K562 (cell line): ENCODE data around the gene TBL1Y. TPM values are rescaled to one million over a fixed set of nuclear protein-coding genes. Genes with fewer than 3 reads are reported as not detected.

Experiments
- ATAC-seq: fragments of 200-7000 bp; cut with Tn5 transposase; 3 replicates; pipeline ENCODE4 v1.9.1; 2020; ENCODE audit warnings: moderate library complexity
- BruUV-seq: library from RNA; stranded (reverse); fragments of 400-500 nt; replicated peaks from 2 replicates; lab custom pipeline; 2021; lab: Mats Ljungman, UMichigan
- CTCF ChIA-PET: fragments of 300-600 bp; formaldehyde crosslinking; extraction: SDS; loops from one replicate; lab custom pipeline; 2021; ENCODE audit warnings: low intra/inter-chr PET ratio; lab: Yijun Ruan, JAX
- POLR2A ChIA-PET: fragments of 300-600, 350-650 bp; sonication (Branson Sonifier 250); formaldehyde crosslinking; extraction: SDS; loops from one replicate; lab custom pipeline; 2021; ENCODE audit warnings: antibody characterized with exemption, inconsistent platforms; lab: Yijun Ruan, JAX
- DNase-seq, 4 experiments: peaks; one replicate each; pipeline versions ENCODE4 v3.0.0 to v3.0.0-alpha.2; 2011 to 2018; ENCODE audit warnings: low spot score in 3 of 4, mixed read lengths in 3 of 4; ENCODE audit errors: extremely low read depth in 1 of 4
- FAIRE-seq: peaks from 2 replicates; lab custom pipeline; 2011; peaks lifted over from hg19 to GRCh38; lab: Jason Lieb, UNC
- H2AFZ ChIP-seq: 2 replicates; pipeline ENCODE4 v1.6.0; 2011; ENCODE audit warnings: low read depth, low read length, control low read depth, inconsistent platforms
- H3K27ac ChIP-seq: fragments of 200-600 bp; 3 replicates; pipeline ENCODE4 v1.8.0; 2011; ENCODE audit warnings: low read depth, mild to moderate bottlenecking, control low read depth, inconsistent platforms, low read length, moderate library complexity, mixed read lengths; ENCODE audit errors: extremely low read depth
- H3K27me3 ChIP-seq, 2 experiments: fragments of 300-600 bp in 1 of 2; 2 replicates in 1 of 2; 3 replicates in 1 of 2; pipeline versions ENCODE4 v1.6.0 to v1.8.0; 2011; ENCODE audit warnings: inconsistent platforms in 2 of 2, low read length in 2 of 2, mild to moderate bottlenecking in 1 of 2, mixed read lengths in 1 of 2, moderate library complexity in 1 of 2; ENCODE audit not compliant: control insufficient read depth in 2 of 2, insufficient read depth in 2 of 2
- H3K36me3 ChIP-seq: fragments of 300-600 bp; 3 replicates; pipeline ENCODE4 v1.8.0; 2011; ENCODE audit warnings: mild to moderate bottlenecking, low read length, inconsistent platforms; ENCODE audit not compliant: control insufficient read depth, insufficient read depth
- H3K4me1 ChIP-seq, 2 experiments: fragments of 200-600 bp in 1 of 2; replicated peaks in 1 of 2; 2 replicates in 1 of 2; 3 replicates in 1 of 2; pipeline versions ENCODE4 v1.5.1 to v1.8.0; 2011; ENCODE audit warnings: inconsistent platforms in 2 of 2, low read length in 2 of 2, mild to moderate bottlenecking in 1 of 2, mixed read lengths in 1 of 2, moderate library complexity in 1 of 2; ENCODE audit not compliant: control insufficient read depth in 2 of 2, insufficient read depth in 2 of 2
- H3K4me2 ChIP-seq: 2 replicates; pipeline ENCODE4 v1.6.1; 2011; ENCODE audit warnings: low read length, control low read depth, inconsistent platforms, mixed read lengths; ENCODE audit not compliant: insufficient read depth
- H3K4me3 ChIP-seq: fragments of 200-600 bp; sonication (generic), shearing (Covaris generic); 2 replicates; pipeline ENCODE4 v1.5.1; 2016; ENCODE audit warnings: control low read depth, inconsistent platforms
- H3K79me2 ChIP-seq: fragments of 200-600 bp; 3 replicates; pipeline ENCODE4 v1.8.0; 2011; ENCODE audit warnings: low read length, inconsistent platforms; ENCODE audit not compliant: control insufficient read depth, insufficient read depth
- H3K9ac ChIP-seq, 2 experiments: 2 replicates each; pipeline versions ENCODE4 v1.6.0 to v1.6.1; 2011; ENCODE audit warnings: low read depth in 2 of 2, low read length in 2 of 2, control low read depth in 1 of 2, inconsistent platforms in 1 of 2, mild to moderate bottlenecking in 1 of 2, mixed read lengths in 1 of 2; ENCODE audit not compliant: insufficient read depth in 1 of 2
- H3K9me1 ChIP-seq: one replicate; pipeline ENCODE4 v1.6.0; 2011; ENCODE audit warnings: inconsistent platforms, mild to moderate bottlenecking, low read length, moderate library complexity; ENCODE audit not compliant: control insufficient read depth, insufficient read depth
- H3K9me3 ChIP-seq: replicated peaks from 2 replicates; pipeline ENCODE4 v1.5.1; 2011; ENCODE audit warnings: low read depth, low read length, inconsistent platforms; ENCODE audit not compliant: control insufficient read depth, insufficient read depth
- H4K20me1 ChIP-seq: replicated peaks from 2 replicates; pipeline ENCODE4 v1.6.1; 2011; ENCODE audit warnings: low read length, inconsistent platforms, mixed read lengths; ENCODE audit not compliant: control insufficient read depth, insufficient read depth
- ELF1 ChIP-seq: fragments of 200-800 bp; sonication (Bioruptor generic); IDR thresholded peaks from 2 replicates; pipeline ENCODE4 v1.6.1; 2016; ENCODE audit warnings: missing genetic modification characterization, missing compliant biosample characterization
- HDAC6 ChIP-seq: IDR thresholded peaks from 2 replicates; pipeline ENCODE4 v1.6.1; 2012; ENCODE audit warnings: low read depth, mild to moderate bottlenecking, control low read depth, inconsistent platforms, low read length, moderate library complexity
- HOMEZ ChIP-seq: fragments of 250-450 bp; sonication (Bioruptor Pico); IDR thresholded peaks from 2 replicates; pipeline ENCODE4 v1.4.0; 2020; ENCODE audit warnings: mild to moderate bottlenecking, moderate library complexity
- NELFE ChIP-seq: IDR thresholded peaks from 2 replicates; pipeline ENCODE4 v1.6.1; 2011; ENCODE audit warnings: mild to moderate bottlenecking; ENCODE audit not compliant: insufficient read depth, insufficient read length
- NFATC3 ChIP-seq: fragments of 450-650 bp; IDR thresholded peaks from 2 replicates; pipeline ENCODE4 v1.6.1; 2017; ENCODE audit warnings: mild to moderate bottlenecking
- POLR2AphosphoS5 ChIP-seq: IDR thresholded peaks from 2 replicates; pipeline ENCODE4 v1.6.1; 2011; ENCODE audit warnings: mild to moderate bottlenecking, low read depth, low read length, moderate library complexity; ENCODE audit not compliant: control insufficient read depth, insufficient read depth
- PRPF4 ChIP-seq: fragments of 200-400 bp; formaldehyde crosslinking; IDR thresholded peaks from one replicate; pipeline ENCODE4 v1.6.1; 2017; ENCODE audit warnings: low read length, low read depth, mild to moderate bottlenecking; ENCODE audit not compliant: insufficient read depth, poor library complexity, severe bottlenecking
- RERE ChIP-seq: sonication (generic); formaldehyde crosslinking; IDR thresholded peaks from 2 replicates; pipeline ENCODE4 v1.8.0; 2023; ENCODE audit warnings: missing genetic modification reagents, mild to moderate bottlenecking, borderline replicate concordance
- TAF15 ChIP-seq: fragments of 200-400 bp; formaldehyde crosslinking; IDR thresholded peaks from 2 replicates; pipeline ENCODE4 v1.6.1; 2017; ENCODE audit warnings: mild to moderate bottlenecking, low read depth, low read length, moderate library complexity
- ZFP1 ChIP-seq: fragments of 450-650 bp; formaldehyde crosslinking; IDR thresholded peaks from 2 replicates; pipeline ENCODE4 v1.4.0; 2020; ENCODE audit warnings: mild to moderate bottlenecking, mixed read lengths
- ZNF316 ChIP-seq: fragments of 450-650 bp; IDR thresholded peaks from 2 replicates; pipeline ENCODE4 v1.6.1; 2016
- ZNF449 ChIP-seq: fragments of 250-450 bp; sonication (Bioruptor Pico); IDR thresholded peaks from 2 replicates; pipeline ENCODE4 v1.8.0; 2022; ENCODE audit warnings: moderate library complexity, mild to moderate bottlenecking, inconsistent platforms
- WGBS: fragments of 100-300 bp; shearing (Covaris generic); methylation state at CpG from one replicate; pipeline ENCODE4 v1.1.6; 2016; ENCODE audit warnings: low coverage, mixed read lengths; ENCODE audit not compliant: insufficient coverage; ENCODE audit errors: missing lambda C conversion rate; 5-methylcytosine and 5-hydroxymethylcytosine counted together
- in situ Hi-C: fragments of 300-500 bp; cut with MboI; formaldehyde crosslinking; loops from 4 replicates; pipeline ENCODE4 v1.15.0; 2018; ENCODE audit warnings: inconsistent platforms, mixed read lengths
- intact Hi-C: fragments of 100-400 bp; cut with micrococcal nuclease; formaldehyde crosslinking; loops from 2 replicates; pipeline ENCODE4 v1.14.2; 2022
- polyA plus RNA-seq, 8 experiments: library from polyadenylated mRNA; depleted of rRNA in 4 of 8; stranded (reverse) in 5 of 8; unstranded in 3 of 8; fragments of >200 nt; fragmentation: Nextera tagmentation in 2 of 8; fragmentation: Illumina TruSeq in 1 of 8; extraction: Ambion mirVana in 2 of 8; extraction: Trizol in 1 of 8; gene quantifications; 2 replicates each; pipeline versions ENCODE4 v1.2.1 to v1.2.3, GENCODE V29; 2011 to 2014; ENCODE audit warnings: inconsistent platforms in 1 of 8, missing spikeins in 1 of 8
- total RNA-seq, 7 experiments: library from RNA; depleted of rRNA in 6 of 7; stranded (reverse); fragments of >200 nt in 6 of 7; fragmentation: Illumina TruSeq in 2 of 7; extraction: Trizol in 2 of 7; gene quantifications; 2 replicates each; pipeline versions ENCODE4 v1.2.1 to v1.2.3, GENCODE V29; 2011 to 2021; ENCODE audit warnings: low replicate concordance in 1 of 7

Gene TBL1Y
- total and polyA plus RNA-seq, 9 of the 15 experiments (the other 6 are each of a cell fraction or from before 2014, with no cell fraction given) = not detected

- TF ChIP-seq TAF15 = no peak
- no peak for TF ChIP-seq ZNF316
- TF ChIP-seq HOMEZ (CRISPR knock-in tag) = no peak
- no peak for TF ChIP-seq PRPF4
- TF ChIP-seq HDAC6 = no peak
Observed at GRCh38 chrY:7107179-7107578, 196.7 kb downstream of the TBL1Y start (continued).

- no peaks in the 10 kb centered on the region for H3K79me2 ChIP-seq
- H4K20me1 ChIP-seq = no peaks in the 10 kb centered on the region
- no peak overlapping the region for H2AFZ ChIP-seq
- no peak for DNase-seq
- no peaks in the 10 kb centered on the region for H3K27me3 ChIP-seq
- no peak for ATAC-seq
- POLR2A ChIA-PET = no interaction called here
- CTCF ChIA-PET = no interaction called here
- no peak overlapping the region for H3K4me2 ChIP-seq
- no peaks in the 10 kb centered on the region for H3K9me1 ChIP-seq
- no peaks in the 10 kb centered on the region for H3K36me3 ChIP-seq
- no peak overlapping the region for H3K27ac ChIP-seq
- H3K9ac ChIP-seq = no peak overlapping the region
- no peak overlapping the region for H3K4me3 ChIP-seq
- no peaks in the 10 kb centered on the region for H3K9me3 ChIP-seq
- WGBS = no CpG with 5 or more reads among the region's 3 CpGs
- H3K4me1 ChIP-seq = no peaks in the 10 kb centered on the region
- no peak for TF ChIP-seq ELF1 (tag)
- TF ChIP-seq ZNF449 = no peak
- no peak for TF ChIP-seq POLR2AphosphoS5
- TF ChIP-seq RERE (CRISPR knock-in tag) = no peak
- no peak for TF ChIP-seq NELFE
- no peak for TF ChIP-seq ZFP1 (CRISPR knock-in tag)
- TF ChIP-seq NFATC3 = no peak
- TF ChIP-seq, all 486 proteins: peak for 0
- intact Hi-C loops (no loop called here), in situ Hi-C loops (no loop called here)
- no TSS peak for BruUV-seq
- no peak for FAIRE-seq
Observed at GRCh38 chrY:7110086-7110485, 199.6 kb downstream of the TBL1Y start.
